Measurements from ENCODE around the gene HELZ. TPM values are rescaled to one million over a fixed set of nuclear protein-coding genes. Genes with fewer than 3 reads are reported as not detected.

Gene HELZ
- total RNA-seq, 4 donors from 2014 or later, result 14.7 to 122 (median 45.9) TPM

DNA sequence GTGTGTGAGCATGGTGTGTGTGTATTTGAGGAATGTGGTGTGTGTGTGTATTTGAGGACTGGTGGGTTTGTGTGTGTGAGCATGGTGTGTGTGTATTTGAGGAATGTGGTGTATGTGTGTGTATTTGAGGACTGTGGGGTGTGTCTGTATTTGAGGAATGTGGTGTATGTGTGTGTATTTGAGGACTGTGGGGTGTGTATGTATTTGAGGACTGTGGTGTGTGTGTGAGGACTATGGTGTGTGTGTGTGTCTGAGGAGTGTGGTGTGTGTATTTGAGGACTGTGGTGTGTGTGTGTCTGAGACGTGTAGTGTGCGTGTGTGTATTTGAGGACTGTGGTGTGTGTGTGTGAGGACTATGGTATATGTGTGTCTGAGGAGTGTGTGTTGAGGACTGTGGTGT lies 218.7 kb downstream of the HELZ start:
- no peak for DNase-seq
- TF ChIP-seq POLR2A (IDR thresholded peaks at IDR 0.05) (no peak), CTCF (IDR thresholded peaks at IDR 0.05) (no peak)
- Histone ChIP-seq H3K27ac (no peak overlapping the region), H3K4me1 (no peaks in the 10 kb centered on the region), H3K36me3 (no peaks in the 10 kb centered on the region), H3K27me3 (no peaks in the 10 kb centered on the region), H3K4me3 (no peak overlapping the region), H3K9me3 (no peaks in the 10 kb centered on the region)
- intact Hi-C loops (cut with DNase I; ENCODE audit: low total_unique reads), result no loop called here

- Histone ChIP-seq H3K4me3 (no peak overlapping the region), H3K4me1 (no peaks in the 10 kb centered on the region), H3K36me3 (no peaks in the 10 kb centered on the region), H3K9me3 (no peaks in the 10 kb centered on the region), H3K27ac (no peak overlapping the region), H3K27me3 (no peaks in the 10 kb centered on the region)
- intact Hi-C loops (cut with DNase I; ENCODE audit: low total_unique reads), result no loop called here
- TF ChIP-seq POLR2A (IDR thresholded peaks at IDR 0.05) (no peak), CTCF (IDR thresholded peaks at IDR 0.05) (no peak)
- no peak for DNase-seq
These were observed 219.7 kb downstream of the HELZ start for GRCh38 chr17:67025216-67025792.

DNA sequence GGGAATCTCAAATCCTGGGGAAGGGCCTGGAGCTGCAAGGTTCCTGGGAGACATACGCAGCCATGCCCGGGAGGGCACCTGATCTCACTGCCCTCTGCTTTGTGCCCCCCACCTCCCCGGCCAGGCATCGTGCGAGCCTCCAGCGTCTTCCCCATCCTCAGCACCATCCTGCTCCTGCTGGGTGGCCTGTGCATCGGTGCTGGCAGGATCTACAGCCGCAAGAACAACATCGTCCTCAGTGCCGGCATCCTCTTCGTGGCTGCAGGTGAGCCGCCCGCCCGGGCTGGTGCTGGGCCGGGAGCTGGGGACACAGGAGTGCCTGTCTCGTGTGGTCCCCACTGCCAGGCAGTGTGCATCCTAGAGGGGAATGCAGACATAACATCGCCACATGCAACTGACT lies 220.3 kb downstream of the HELZ start:
- Histone ChIP-seq H3K4me1 (no peaks in the 10 kb centered on the region), H3K36me3 (no peaks in the 10 kb centered on the region), H3K27ac (no peak overlapping the region), H3K27me3 (no peaks in the 10 kb centered on the region), H3K4me3 (no peak overlapping the region), H3K9me3 (no peaks in the 10 kb centered on the region)
- DNase-seq, result no peak
- TF ChIP-seq POLR2A (IDR thresholded peaks at IDR 0.05), result no peak
- no peak for TF ChIP-seq CTCF (IDR thresholded peaks at IDR 0.05)
- intact Hi-C loops (cut with DNase I; ENCODE audit: low total_unique reads), result no loop called here

GRCh38 chr17:67022451-67022810 lies 222.6 kb downstream of the HELZ start:
- Histone ChIP-seq H3K36me3 (no peaks in the 10 kb centered on the region), H3K4me3 (no peak overlapping the region), H3K27ac (no peak overlapping the region), H3K9me3 (no peaks in the 10 kb centered on the region), H3K27me3 (no peaks in the 10 kb centered on the region), H3K4me1 (no peaks in the 10 kb centered on the region)
- no peak for DNase-seq
- no peak for TF ChIP-seq POLR2A (IDR thresholded peaks at IDR 0.05)
- no peak for TF ChIP-seq CTCF (IDR thresholded peaks at IDR 0.05)
- intact Hi-C loops (cut with DNase I; ENCODE audit: low total_unique reads), result no loop called here

- Histone ChIP-seq H3K9me3 (no peaks in the 10 kb centered on the region), H3K27me3 (no peaks in the 10 kb centered on the region), H3K36me3 (no peaks in the 10 kb centered on the region), H3K27ac (no peak overlapping the region), H3K4me1 (no peaks in the 10 kb centered on the region), H3K4me3 (no peak overlapping the region)
- intact Hi-C loops (cut with DNase I; ENCODE audit: low total_unique reads), result no loop called here
- no peak for TF ChIP-seq POLR2A (IDR thresholded peaks at IDR 0.05)
- TF ChIP-seq CTCF (IDR thresholded peaks at IDR 0.05), result no peak
- no peak for DNase-seq
These were observed 223.1 kb downstream of the HELZ start for GRCh38 chr17:67021743-67022450.
